T-helper 1 cell (primary cell): ENCODE results near the gene C1orf21.

Source experiments
- DNase-seq, 5 donors: peaks; one replicate each; pipeline ENCODE4 v3.0.0-alpha.2; 2012 to 2020

The C1orf21 gene

DNA sequence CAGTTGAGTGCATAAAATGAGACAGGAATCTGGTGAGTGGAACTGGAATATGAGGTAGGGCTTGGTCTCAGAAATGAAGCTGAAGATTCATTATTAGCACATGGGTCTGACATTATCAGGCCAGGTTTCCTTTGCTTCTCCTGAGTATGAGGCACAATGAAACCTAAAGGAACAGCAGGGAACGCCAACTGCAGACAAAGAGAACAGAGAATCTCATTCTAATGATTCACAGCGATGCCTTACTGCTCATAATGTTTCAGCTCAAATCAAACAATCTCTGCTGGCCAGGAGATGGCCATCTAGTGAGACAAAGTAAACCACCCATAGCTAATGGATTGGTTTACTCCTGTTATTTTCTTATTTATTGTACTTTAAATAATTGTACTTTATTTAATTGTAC, 133.5 kb downstream of the C1orf21 start:
- DNase-seq = no peak

DNA sequence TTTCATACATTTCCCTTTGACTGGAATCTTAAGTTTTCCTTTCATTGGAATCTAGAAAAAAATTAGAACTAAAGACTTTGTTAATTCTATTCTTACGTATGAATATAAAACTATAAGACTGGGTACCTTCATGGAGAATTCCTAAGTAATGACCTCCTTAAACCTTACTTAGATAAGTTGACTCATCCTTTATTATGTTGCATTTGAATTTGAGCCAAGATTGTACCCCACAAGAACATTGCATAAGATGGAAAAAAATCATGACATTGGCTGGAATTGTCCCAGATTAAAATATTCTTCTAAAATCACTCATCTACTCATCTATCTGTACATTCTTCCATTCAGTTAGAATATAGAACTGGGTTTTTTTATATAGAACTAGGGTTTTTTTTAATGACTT, 137.4 kb downstream of the C1orf21 start:
- DNase-seq = no peak

DNA sequence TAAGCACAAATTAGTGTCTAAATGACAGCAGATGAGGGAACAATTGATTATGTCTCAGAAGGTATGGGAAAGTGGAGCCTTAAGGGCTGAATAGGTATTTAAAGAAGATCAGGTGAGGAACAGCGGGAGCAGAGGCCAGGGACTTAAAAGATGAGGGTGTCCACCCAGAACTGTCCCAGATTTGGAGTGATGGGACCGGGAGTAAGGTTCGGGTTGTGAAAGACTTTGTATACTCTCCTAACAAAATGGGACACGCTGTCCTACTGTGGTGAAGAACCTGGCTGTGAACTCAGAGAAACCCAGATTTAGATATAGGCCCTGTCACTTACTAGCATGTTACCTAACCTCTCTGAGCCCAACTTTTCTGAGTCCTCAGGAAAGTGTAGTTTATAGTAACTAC, 140.6 kb downstream of the C1orf21 start:
- DNase-seq = no peak

DNA sequence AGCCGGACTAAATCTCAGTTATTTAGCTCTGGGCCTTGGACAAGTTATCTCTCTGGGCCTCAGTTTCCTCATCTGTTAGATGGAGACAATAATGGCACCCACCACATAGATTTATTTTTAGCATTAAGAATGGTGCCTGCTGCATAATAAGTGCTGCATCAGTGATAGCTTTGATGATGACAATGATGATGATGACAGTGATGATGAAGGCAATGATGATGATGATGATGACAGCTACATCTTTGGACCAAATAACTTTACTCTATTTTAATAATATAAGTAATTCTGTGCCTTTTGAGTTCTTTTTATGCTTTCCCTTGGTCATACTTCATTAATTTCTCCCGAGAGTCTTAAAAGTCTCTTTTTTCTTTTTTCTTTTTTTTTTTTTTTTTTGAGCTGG, 143.4 kb downstream of the C1orf21 start:
- DNase-seq = no peak

DNA sequence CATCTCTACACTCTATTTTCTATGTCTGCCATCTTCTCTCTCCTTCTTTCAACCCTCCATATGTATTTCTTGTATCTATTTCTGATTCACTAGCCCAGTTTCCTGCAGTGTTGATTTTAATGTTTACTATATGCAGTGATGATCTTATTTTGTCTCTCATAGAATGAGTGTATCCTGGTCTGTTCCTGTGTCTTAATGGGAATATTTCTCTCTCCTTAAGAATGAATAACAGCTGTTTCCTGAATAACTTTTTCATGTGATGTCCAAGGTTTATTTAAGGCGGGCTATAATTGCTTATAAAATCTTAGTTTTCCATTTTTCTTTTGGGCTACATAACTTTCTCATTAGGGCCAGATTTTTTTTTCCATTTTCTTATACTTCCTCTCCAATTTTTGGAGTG, 144.5 kb downstream of the C1orf21 start:
- no peak for DNase-seq

DNA sequence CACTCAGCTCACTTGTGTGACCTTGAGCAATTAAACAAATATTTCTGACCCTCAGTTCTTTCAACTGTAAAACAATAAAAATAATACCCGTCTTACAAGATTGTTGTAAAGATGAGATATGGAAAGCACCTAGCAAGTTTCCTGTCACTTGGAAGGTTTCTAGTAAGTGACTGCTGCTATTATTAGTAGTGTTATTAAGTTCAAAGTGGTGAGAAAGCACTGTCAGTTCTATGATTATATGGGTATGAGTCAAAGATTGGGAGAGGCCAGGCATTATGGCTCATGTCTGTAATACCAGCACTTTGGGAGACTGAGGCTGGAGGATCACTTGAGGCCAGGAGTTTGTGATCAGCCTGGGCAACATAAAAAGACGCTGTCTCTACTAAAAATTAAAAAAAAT, 145.4 kb downstream of the C1orf21 start:
- DNase-seq = no peak

DNA sequence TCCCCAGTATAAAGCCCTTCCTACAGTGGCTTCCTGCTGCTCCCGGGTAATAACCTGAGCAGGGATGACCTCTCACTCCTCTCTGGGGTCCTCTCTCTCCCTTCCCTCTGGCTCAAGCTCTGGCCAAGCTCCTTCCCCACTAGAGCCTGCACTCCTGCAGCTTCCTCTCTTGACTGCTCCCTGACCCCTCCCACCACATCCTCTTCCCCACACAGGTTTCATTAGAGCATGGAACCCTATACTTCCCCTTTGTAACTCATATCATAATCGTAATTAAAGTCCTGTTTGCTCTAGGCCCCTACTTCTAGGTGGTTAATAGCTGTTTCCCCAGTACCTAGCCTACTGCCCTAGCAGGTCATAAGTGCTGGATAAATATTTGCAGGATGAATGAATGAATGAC, 146.2 kb downstream of the C1orf21 start:
- DNase-seq = no peak

DNA sequence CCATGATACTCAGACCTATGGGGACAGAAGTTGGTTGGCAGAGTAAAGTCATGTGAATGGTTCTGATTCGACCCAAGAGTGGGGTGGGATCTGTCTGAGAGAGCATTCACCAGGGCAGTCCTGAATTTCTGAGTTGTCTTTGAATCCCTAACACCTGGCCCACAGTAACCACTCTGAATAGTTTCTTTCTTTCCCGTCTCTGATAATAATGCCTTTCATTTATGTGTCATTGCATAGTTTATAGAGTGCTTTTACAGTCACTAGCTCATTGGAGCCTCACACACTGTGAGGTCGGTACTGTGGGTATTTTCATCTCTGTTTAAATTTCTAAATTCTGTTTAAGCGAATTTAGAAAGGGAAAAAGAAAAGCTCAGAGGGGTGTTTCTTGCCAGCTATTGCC, 147.1 kb downstream of the C1orf21 start:
- no peak for DNase-seq

DNA sequence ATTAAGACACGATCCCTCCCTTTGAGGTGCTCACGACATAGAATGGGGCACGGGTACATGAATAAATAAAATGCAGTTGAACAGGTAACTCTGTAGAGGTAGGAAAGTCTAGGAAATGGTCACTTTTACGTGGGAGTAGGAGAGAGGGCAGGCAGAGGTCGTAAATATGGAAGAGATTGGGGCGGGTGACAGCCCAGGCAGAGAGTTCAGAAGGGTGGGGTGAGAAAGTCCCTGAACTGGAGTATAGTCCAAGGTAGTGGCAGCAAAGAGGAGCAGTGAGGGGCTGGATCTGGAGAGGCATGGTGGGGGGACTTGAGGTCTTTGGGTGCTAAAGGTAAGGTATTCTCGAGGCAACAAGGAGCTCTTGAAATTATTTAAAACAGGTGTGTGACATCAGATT, 147.9 kb downstream of the C1orf21 start:
- DNase-seq = no peak

DNA sequence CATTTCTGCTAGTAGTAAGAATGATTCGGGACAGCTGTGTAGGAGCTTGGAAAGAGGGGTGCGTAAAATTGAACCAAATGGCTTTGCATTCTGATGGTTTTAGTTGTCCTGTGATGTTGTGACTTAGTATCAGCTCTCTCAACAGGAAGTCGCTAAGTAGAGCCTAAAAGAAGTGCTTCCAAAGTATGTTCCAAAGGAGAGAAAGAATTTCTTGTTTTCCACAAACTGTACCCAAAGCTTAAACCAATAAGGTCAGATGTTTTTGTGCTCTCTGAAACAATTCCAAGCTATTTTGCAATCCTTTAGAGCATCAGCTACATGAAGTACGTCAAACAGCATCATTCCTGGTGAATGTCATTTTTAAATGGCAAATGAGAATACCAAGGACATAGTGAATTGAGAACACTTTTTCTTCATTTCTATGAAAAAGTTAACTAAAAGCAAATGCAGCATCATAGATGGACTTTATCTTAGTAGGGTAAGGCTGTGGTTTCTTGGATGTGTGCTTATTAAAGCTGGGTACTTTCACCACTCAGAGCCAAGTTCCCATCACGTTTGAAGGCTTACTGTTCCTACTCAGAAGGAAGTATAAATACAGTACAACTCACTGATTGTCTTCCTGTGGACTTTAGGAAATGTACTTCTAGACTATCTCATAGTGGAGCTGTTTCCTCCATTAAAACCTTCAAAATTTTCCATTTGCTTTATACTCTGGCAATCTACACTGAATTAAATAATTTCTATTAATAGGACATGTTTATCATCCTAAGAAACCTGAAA, 148.6 kb downstream of the C1orf21 start:
- DNase-seq = no peak

DNA sequence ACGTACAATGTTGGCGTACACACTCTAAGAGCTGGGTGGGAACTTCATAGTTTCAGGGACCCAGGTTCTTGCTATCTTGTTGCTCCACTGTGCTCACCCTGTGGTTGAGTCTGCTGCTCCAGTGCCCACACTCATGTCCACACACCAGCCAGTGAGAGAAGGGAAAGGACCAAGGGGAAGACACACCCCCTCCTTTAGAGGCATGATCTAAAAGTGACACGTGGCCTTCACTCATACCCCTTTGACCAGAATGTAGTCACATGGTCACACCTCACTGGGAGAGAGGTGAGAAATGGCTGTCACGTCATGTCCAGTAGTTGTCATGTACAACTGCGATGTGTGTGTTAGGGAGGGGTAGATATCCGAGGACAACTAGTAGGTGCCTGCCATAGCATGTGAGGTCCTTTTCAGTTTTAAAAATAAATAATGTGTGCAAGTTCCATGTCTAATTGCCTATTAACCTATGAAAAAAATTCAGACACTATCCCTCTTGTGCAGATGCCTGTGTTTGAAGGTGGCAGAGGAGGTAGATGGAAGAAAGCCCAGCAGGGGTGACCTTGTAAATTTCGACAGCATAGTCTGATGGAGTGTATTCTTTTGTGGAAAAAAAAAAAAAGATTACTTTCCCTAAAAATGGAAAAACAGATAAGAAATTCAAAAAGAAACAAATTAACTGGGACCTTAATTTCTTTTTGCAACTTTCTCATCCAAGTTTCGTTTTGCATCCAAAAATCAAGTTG, 149.6 kb downstream of the C1orf21 start:
- DNase-seq = no peak

DNA sequence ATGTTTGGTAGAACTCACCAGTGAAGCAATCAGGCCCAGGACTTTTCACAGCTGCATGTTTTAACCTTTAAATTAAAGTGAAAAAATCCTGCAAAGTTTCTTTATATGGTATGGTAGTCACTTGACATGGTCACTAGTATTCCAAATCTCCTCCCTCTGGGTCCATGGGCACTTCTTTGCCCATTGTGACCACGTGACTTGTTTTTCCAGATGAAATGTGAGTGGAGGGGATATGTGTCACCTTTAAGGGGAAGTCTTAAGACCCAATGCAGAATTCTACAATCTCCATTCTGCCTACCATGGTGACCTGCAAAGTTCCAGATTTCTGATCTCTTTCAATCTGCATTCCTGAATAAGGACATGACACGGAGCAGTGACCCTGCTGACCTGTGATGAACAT, 152.8 kb downstream of the C1orf21 start:
- DNase-seq = no peak

DNA sequence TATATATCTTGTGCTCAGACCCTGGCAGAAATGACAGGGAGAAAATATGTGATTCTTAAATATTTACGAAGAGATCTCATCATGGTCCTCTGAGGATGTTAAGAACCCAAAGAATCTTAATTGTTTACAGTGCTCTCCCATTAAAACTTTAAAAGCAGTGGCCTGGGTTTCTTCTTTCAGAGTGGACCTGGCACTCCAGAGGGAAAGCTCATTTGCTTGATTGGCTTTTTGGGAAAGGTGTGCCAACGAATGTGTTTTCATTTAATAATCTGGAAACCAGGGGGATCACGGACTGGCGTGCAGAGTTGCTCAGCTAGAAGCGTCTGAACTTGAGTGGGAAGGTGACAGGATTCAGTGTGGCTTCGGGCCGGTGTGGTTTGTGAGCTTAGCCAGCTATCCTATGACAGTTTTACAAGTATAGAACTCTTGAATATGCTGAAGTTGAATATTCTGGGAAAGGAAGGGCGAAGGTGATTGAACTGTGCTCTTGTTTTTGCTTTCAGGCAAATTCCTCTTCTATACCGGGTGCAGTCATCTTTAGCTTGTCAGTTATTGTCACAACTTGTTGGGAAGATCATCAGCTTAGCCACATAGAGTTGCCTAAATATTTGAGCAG, 154.8 kb downstream of the C1orf21 start:
- no peak for DNase-seq

DNA sequence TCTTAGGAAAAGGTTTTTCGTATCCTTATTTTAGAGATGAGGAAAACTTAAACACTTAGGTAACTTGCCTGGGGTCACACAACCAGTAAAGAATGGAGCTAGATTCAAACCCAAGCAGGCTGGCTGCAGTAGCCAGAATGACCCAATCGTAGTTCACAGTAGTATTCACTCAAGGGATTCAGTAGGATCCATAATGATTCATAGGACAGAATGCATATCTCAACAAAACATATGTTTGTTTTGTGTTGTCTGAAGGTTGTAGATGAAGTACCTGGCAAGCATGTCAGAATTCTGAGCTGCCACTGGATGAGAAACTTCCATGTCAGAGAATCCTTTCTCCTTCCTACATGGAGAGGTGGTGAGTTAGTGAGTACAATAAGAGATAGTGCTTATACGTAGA, 155.5 kb downstream of the C1orf21 start:
- DNase-seq = no peak

DNA sequence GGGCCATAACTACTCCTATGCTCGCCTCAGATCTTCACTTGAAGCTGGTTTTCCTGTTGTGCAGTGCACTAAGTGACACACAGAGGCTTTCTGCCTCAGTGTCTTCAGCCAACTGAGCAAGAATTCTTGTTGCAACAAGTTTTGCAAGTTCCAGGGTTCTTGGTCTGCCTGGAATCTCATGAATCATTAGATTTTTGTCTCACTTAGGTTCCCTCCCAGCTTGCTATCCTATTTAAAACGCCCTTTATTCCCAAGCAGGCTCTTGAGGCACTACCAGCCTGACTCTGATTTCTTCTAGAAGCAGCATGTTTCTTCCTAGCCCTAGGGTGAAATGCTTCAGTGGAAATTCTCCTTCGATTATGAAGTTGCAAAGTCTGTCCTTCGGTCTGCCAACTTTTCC, 158.8 kb downstream of the C1orf21 start:
- DNase-seq = no peak

DNA sequence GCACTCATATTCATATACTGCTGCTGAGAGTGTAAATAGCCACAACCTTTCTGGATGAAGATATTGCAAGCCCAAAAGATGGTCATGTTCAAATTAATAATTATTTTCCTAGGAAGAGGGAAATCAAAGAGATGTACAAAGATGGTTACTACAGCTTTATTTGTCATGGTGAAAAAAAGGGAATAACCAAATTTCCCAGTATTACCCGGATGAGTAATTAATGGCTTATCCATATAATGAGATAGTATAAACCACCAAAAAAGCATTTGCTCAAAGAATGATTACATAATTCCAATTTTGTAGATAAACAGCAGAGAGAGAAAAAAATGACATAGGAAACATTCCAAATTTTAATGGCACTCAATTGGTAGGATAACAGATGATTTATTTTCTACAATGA, 165.6 kb downstream of the C1orf21 start:
- DNase-seq = no peak

DNA sequence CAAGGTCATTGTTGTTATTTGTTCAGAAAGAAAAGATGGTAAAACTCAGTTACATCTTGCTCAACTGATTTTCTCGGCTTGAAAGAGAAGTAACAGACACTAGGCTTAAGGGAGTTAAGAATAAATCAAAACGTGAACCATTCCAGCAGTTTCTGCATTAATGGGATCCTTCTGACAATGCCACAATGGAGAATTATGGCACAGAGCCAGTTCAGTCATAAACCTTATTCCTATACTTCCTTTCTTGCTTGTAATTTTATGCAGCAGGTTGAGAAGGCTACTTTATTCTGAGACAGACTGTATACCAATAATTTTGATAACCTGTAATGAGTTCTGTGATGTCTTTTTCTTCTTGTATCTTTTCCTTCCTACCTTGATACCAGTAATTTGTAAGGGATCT, 167.0 kb downstream of the C1orf21 start:
- no peak for DNase-seq

DNA sequence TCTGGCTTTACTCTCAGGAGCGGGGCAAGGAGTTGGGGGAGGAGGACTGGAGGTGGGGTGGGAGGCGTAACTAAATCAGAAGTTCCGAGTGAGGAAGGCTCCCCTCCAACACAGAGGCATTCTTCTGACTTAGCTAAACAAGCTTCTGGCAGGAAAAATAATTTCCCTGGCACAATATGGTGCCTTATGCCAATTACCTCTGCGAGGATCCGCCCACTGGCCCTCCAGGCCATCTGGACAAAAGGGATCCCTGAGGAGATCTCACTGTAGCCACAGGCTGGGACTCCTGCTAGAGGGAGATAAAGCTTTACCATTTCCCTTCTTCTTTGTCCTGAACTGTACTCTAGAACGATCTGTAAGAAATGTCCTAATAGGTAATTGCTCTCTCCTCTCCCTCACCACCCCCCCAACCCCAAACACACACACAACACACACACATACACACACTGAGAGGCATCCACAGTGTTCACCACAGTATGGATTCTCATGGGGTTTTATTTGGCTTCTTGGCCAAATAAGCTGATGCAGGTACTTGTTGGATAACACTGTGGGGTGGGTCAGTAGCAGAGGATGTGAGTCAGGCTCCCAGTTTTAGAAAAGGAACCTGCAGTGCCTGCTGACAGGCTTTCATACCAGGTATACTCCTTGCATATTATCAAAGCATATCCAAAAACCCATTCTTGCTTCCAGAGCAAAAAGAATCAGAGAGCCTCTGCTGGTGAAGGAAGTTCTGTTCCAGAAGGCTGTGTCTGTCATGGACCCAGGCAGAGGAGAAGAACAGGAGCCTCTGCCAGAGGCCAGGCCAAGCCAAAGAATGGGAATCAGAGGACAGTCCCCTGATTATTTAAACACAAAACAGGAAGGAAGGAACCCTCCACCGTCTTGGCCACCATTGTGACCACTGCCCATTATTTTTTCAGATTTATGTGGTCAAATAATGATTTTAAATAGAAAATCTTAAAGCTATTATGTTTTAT, 169.1 kb downstream of the C1orf21 start:
- no peak for DNase-seq

DNA sequence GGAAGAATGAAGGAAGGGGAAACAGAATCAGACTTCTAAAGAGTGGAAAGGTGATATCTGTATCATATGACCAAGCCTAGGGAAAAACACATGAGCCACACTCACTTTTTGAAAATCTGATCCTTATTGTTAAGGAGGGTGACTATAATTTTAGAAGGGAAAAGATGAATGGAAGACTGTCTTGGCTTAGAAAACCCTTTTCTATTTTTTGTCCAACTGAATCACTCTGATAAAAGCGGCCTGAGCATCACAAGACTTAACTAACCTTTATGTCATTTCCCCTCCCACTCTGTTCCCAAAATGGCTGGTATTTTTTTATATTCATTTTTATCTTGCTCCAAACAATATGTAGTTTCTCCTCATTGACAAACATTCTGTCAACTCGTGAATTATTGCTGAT, 169.8 kb downstream of the C1orf21 start:
- DNase-seq = no peak

DNA sequence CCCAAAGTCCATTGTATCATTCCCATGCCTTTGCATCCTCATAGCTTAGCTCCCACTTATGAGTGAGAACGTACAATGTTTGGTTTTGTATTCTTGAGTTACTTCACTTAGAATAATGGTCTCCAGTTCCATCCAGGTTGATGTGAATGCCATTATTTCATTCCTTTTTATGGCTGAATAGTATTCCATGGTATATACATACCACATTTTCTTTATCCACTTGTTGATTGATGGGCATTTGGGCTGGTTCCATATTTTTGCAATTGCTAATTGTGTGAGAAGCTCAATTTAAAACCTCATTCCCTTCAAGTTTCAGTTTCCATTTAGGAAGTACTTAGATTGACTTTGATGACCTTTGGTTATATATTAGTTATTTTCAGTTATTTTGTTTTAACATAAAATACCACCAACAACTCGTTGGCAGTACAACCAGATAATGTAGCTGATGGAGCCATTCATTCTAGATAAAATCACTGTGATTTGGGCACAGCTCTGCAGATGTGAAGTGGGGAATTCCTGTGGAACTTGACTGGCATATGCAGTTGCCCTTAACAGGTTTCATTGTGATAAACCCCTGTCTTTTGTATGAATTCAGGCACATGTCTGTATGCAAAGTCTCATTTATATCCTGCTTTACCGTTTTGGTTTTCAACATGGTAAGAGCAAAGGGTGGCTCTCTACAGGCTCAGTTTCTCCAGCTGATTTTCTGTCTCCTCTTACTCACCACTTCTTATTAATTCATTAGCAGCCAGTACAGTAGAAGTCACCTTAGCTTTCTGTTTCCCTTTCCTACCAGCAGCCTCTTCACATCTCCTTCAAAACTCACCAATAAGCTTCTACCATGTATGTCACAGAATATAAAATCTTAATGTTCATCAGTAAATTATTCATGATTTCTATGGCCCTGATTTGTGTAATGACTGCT, 170.9 kb downstream of the C1orf21 start:
- no peak for DNase-seq

DNA sequence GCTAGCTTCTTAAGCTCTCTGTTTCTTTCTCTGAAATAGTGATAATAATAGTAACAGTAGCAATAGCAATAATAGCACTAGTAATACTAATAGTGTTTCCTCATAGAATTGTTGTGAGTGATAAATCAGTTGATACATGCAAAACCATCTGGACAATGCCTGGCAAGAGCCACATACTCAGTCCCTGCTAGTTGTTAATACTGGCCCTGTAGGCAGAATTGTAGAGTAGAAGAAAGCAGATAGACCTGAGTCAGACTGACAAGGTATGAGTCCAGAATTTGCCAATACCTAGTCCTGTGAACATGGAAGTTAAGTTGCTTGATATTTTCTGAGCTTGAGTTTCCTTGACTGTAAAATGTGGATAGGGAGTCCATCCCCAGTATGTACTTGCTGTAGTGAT, 171.9 kb downstream of the C1orf21 start:
- no peak for DNase-seq
